PFSK-1 (cell line): ENCODE data around the gene UXT.

Source experiments
- FOXP2 ChIP-seq: optimal IDR thresholded peaks from 2 replicates; pipeline ENCODE3; 2011; ENCODE audit warnings: borderline replicate concordance, control low read depth, inconsistent platforms; ENCODE audit not compliant: insufficient read depth; ENCODE audit errors: extremely low read length, extremely low read depth
- POLR2AphosphoS5 ChIP-seq: IDR thresholded peaks from 2 replicates; pipeline ENCODE4 v1.6.1; 2012; ENCODE audit warnings: low read depth, mild to moderate bottlenecking, control low read depth, low read length, moderate library complexity
- SIN3A ChIP-seq: IDR thresholded peaks from 2 replicates; pipeline ENCODE4 v1.6.1; 2012; ENCODE audit warnings: mild to moderate bottlenecking, low read length, moderate library complexity, borderline replicate concordance; ENCODE audit not compliant: insufficient read depth
- TAF1 ChIP-seq: IDR thresholded peaks from 2 replicates; pipeline ENCODE4 v1.6.1; 2012; ENCODE audit warnings: low read length, control low read depth, borderline replicate concordance; ENCODE audit not compliant: insufficient read depth
- TF ChIP-seq, protein P1 (sequence below), 2 experiments: IDR thresholded peaks; 2 replicates each; pipeline versions ENCODE4 v1.6.1 to v1.8.0; 2011 to 2012; ENCODE audit warnings: low read depth in 2 of 2, low read length in 2 of 2, control low read depth in 1 of 2, inconsistent platforms in 1 of 2, mild to moderate bottlenecking in 1 of 2, moderate library complexity in 1 of 2; ENCODE audit not compliant: insufficient read depth in 1 of 2

The UXT gene

GRCh38 chrX:47621851-47622250 is 37.1 kb downstream of the UXT start:
- TF ChIP-seq TAF1 (no peak), SIN3A (no peak), FOXP2 (no peak), POLR2AphosphoS5 (no peak)
- TF ChIP-seq, protein P1, sequence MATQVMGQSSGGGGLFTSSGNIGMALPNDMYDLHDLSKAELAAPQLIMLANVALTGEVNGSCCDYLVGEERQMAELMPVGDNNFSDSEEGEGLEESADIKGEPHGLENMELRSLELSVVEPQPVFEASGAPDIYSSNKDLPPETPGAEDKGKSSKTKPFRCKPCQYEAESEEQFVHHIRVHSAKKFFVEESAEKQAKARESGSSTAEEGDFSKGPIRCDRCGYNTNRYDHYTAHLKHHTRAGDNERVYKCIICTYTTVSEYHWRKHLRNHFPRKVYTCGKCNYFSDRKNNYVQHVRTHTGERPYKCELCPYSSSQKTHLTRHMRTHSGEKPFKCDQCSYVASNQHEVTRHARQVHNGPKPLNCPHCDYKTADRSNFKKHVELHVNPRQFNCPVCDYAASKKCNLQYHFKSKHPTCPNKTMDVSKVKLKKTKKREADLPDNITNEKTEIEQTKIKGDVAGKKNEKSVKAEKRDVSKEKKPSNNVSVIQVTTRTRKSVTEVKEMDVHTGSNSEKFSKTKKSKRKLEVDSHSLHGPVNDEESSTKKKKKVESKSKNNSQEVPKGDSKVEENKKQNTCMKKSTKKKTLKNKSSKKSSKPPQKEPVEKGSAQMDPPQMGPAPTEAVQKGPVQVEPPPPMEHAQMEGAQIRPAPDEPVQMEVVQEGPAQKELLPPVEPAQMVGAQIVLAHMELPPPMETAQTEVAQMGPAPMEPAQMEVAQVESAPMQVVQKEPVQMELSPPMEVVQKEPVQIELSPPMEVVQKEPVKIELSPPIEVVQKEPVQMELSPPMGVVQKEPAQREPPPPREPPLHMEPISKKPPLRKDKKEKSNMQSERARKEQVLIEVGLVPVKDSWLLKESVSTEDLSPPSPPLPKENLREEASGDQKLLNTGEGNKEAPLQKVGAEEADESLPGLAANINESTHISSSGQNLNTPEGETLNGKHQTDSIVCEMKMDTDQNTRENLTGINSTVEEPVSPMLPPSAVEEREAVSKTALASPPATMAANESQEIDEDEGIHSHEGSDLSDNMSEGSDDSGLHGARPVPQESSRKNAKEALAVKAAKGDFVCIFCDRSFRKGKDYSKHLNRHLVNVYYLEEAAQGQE (IDR thresholded peaks at IDR 0.05; ENCODE audit: insufficient read depth in 1 of 2, low read depth in 2 of 2, low read length in 2 of 2) = no peak

- TF ChIP-seq SIN3A = no peak
- TF ChIP-seq, protein P1 (IDR thresholded peaks at IDR 0.05; ENCODE audit: insufficient read depth in 1 of 2, low read depth in 2 of 2, low read length in 2 of 2) = no peak
- no peak for TF ChIP-seq FOXP2
- no peak for TF ChIP-seq TAF1
Measured at GRCh38 chrX:47620303-47620685, 38.7 kb downstream of the UXT start.

- no peak for TF ChIP-seq FOXP2
- TF ChIP-seq SIN3A = peak; percentile 79; the same call in 1 of the 2 replicates
- TF ChIP-seq TAF1 = 0 out of 2 replicates have a peak, but pooled peaks have one; percentile 42
- TF ChIP-seq, protein P1 (IDR thresholded peaks at IDR 0.05; ENCODE audit: insufficient read depth in 1 of 2, low read depth in 2 of 2, low read length in 2 of 2) = peak; percentile 96 to 98
Measured at GRCh38 chrX:47619486-47620302, 39.3 kb downstream of the UXT start, which contains the start of gene SYN1. Gene SYN1 (minus strand): TSS chrX:47619857. CDS start chrX:47619728, 129 bp downstream.

DNA sequence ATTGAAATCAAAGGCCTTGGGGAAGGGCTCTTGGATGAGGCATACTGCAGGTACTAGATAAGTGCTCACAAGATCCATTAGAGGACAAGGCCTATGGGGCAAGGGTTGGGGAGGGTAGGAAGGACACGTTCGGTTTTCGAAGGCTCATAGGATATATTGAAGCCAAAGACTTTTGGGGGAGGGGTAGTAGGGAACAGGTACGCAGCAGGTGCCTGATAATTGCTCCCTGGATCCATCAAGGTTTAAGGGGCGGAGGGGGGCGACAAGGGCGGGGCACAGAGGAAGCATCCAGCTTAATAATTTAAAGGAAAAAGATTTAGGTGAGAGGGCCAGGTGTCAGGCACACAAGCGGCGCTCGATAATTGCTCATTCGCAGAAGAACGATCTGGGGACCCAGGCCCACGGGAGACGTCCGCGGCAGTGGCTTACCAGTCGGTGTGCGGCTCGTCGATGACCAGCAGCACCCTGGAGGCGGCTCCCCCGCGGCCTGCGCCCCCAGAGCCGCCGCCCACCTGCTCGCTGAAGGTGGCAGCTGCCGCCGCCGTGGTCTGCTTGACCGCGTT is 40.0 kb downstream of the UXT start:
- TF ChIP-seq FOXP2 = no peak
- TF ChIP-seq POLR2AphosphoS5 = no peak
- TF ChIP-seq TAF1 = no peak
- TF ChIP-seq, protein P1 (IDR thresholded peaks at IDR 0.05; ENCODE audit: insufficient read depth in 1 of 2, low read depth in 2 of 2, low read length in 2 of 2) = no peak
- TF ChIP-seq SIN3A = no peak
